Measurements from ENCODE around the gene UNC5C.

GRCh38 chr4:95191537-95191936, 357.2 kb downstream of the UNC5C start:
- TF ChIP-seq POLR2A (IDR thresholded peaks at IDR 0.05) (no peak), POLR2AphosphoS5 (IDR thresholded peaks at IDR 0.05) (no peak)
